AG08396 (cell line): ENCODE measurements around the gene GRM3.

ENCODE experiments used
- DNase-seq: peaks from one replicate; pipeline ENCODE4 v3.0.0; 2012; ENCODE audit warnings: low spot score, mixed read lengths

GRM3 gene

GRCh38 chr7:86900886-86901285 lies 257.2 kb downstream of the GRM3 start:
- no peak for DNase-seq

- DNase-seq, result peak; percentile 13
These were observed 261.5 kb downstream of the GRM3 start for GRCh38 chr7:86904949-86905834.

GRCh38 chr7:86908948-86909347 lies 265.2 kb downstream of the GRM3 start:
- DNase-seq, result no peak

GRCh38 chr7:86911659-86912058 lies 267.9 kb downstream of the GRM3 start:
- no peak for DNase-seq

- no peak for DNase-seq
These were observed 270.0 kb downstream of the GRM3 start for GRCh38 chr7:86913709-86914108.
